Measurements from ENCODE around the gene HDAC4.

Gene HDAC4

DNA sequence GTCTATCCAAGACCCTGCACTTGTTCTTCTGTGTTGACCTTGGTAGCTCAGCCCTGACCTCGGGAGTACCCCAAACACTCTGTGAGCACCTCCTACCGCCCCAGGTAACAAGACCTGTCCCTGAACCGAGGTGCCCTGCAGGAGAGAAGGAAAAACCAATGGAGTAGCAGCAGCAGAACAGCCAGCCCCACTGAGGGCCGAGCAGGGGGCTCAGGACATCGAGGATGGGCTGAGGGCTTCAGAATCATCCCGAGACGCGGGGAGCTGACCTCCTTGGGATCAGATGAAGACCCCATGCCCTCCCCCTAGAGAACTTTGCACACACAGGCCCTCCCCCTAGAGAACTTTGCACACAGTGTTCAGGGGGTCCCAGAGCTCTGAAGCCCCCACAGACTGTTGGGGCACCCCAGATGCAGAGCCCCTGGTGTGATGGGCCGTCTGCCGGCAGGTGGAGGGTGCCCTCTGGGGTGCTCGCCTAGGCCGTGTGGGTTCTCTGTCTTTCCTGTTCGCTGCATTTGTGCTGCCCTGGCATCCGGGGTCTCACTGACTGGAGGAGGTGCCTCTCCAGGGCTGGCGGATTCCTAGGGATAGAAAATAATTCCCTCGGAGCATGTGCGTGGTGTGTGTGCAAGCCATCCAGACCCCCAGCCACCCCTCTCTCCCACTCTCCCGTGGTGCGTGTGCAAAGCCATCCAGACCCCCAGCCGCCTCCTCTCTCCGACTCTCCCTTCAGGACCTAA is 363.8 kb downstream of the HDAC4 start:
- no peak for DNase-seq (ENCODE audit: extremely low spot score)
- ChIA-PET CTCF (no interaction called here), POLR2A (no interaction called here)
- TF ChIP-seq FOXA1 (IDR thresholded peaks at IDR 0.05) (no peak), BHLHE40 (IDR thresholded peaks at IDR 0.05; ENCODE audit: borderline replicate concordance) (no peak), ARNT (IDR thresholded peaks at IDR 0.05) (no peak), CTBP1 (IDR thresholded peaks at IDR 0.05; ENCODE audit: borderline replicate concordance) (no peak), L3MBTL2 (conservative IDR thresholded peaks at IDR 0.05) (no peak), SP1 (IDR thresholded peaks at IDR 0.05) (no peak), TARDBP (IDR thresholded peaks at IDR 0.05) (no peak), ZNF384 (IDR thresholded peaks at IDR 0.05) (no peak), NFRKB (IDR thresholded peaks at IDR 0.05) (no peak), HDGF (IDR thresholded peaks at IDR 0.05; ENCODE audit: borderline replicate concordance) (no peak), ELF4 (IDR thresholded peaks at IDR 0.05) (no peak), LEF1 (IDR thresholded peaks at IDR 0.05; ENCODE audit: borderline replicate concordance) (no peak), FOXM1 (IDR thresholded peaks at IDR 0.05; ENCODE audit: borderline replicate concordance) (no peak), FOXK2 (IDR thresholded peaks at IDR 0.05) (no peak)
- TF ChIP-seq, protein P1, sequence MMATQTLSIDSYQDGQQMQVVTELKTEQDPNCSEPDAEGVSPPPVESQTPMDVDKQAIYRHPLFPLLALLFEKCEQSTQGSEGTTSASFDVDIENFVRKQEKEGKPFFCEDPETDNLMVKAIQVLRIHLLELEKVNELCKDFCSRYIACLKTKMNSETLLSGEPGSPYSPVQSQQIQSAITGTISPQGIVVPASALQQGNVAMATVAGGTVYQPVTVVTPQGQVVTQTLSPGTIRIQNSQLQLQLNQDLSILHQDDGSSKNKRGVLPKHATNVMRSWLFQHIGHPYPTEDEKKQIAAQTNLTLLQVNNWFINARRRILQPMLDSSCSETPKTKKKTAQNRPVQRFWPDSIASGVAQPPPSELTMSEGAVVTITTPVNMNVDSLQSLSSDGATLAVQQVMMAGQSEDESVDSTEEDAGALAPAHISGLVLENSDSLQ (IDR thresholded peaks at IDR 0.05) = no peak

- TF ChIP-seq HDGF (IDR thresholded peaks at IDR 0.05; ENCODE audit: borderline replicate concordance) = no peak
- no peak for TF ChIP-seq LEF1 (IDR thresholded peaks at IDR 0.05; ENCODE audit: borderline replicate concordance)
- no peak for TF ChIP-seq L3MBTL2 (conservative IDR thresholded peaks at IDR 0.05)
- no peak for TF ChIP-seq TARDBP (IDR thresholded peaks at IDR 0.05)
- TF ChIP-seq NFRKB (IDR thresholded peaks at IDR 0.05) = no peak
- TF ChIP-seq BHLHE40 (IDR thresholded peaks at IDR 0.05; ENCODE audit: borderline replicate concordance) = no peak
- TF ChIP-seq FOXM1 (IDR thresholded peaks at IDR 0.05; ENCODE audit: borderline replicate concordance) = no peak
- TF ChIP-seq SUZ12 (IDR thresholded peaks at IDR 0.05) = no peak
- no peak for TF ChIP-seq FOXK2 (IDR thresholded peaks at IDR 0.05)
- no peak for TF ChIP-seq ARNT (IDR thresholded peaks at IDR 0.05)
- CTCF ChIA-PET = no interaction called here
- no peak for DNase-seq (ENCODE audit: extremely low spot score)
- POLR2A ChIA-PET = no interaction called here
These were observed 364.7 kb downstream of the HDAC4 start for GRCh38 chr2:239035997-239036731.

- ChIA-PET CTCF (no interaction called here), POLR2A (no interaction called here)
- DNase-seq (ENCODE audit: extremely low spot score) = peak; percentile 83
- TF ChIP-seq ZNF384 (IDR thresholded peaks at IDR 0.05) = no peak
- TF ChIP-seq FOXA1 (IDR thresholded peaks at IDR 0.05) = no peak
These were observed 365.4 kb downstream of the HDAC4 start for GRCh38 chr2:239035361-239035814.

GRCh38 chr2:239034561-239035341 is 366.1 kb downstream of the HDAC4 start:
- POLR2A ChIA-PET = no interaction called here
- CTCF ChIA-PET = no interaction called here
- no peak for DNase-seq (ENCODE audit: extremely low spot score)
- TF ChIP-seq FOXM1 (IDR thresholded peaks at IDR 0.05; ENCODE audit: borderline replicate concordance) (no peak), NFRKB (IDR thresholded peaks at IDR 0.05) (no peak), FOXK2 (IDR thresholded peaks at IDR 0.05) (no peak), BHLHE40 (IDR thresholded peaks at IDR 0.05; ENCODE audit: borderline replicate concordance) (no peak), ARNT (IDR thresholded peaks at IDR 0.05) (no peak), SUZ12 (IDR thresholded peaks at IDR 0.05) (no peak), CTBP1 (IDR thresholded peaks at IDR 0.05; ENCODE audit: borderline replicate concordance) (no peak), L3MBTL2 (conservative IDR thresholded peaks at IDR 0.05) (no peak)
- TF ChIP-seq, protein P1 (IDR thresholded peaks at IDR 0.05) = no peak

DNA sequence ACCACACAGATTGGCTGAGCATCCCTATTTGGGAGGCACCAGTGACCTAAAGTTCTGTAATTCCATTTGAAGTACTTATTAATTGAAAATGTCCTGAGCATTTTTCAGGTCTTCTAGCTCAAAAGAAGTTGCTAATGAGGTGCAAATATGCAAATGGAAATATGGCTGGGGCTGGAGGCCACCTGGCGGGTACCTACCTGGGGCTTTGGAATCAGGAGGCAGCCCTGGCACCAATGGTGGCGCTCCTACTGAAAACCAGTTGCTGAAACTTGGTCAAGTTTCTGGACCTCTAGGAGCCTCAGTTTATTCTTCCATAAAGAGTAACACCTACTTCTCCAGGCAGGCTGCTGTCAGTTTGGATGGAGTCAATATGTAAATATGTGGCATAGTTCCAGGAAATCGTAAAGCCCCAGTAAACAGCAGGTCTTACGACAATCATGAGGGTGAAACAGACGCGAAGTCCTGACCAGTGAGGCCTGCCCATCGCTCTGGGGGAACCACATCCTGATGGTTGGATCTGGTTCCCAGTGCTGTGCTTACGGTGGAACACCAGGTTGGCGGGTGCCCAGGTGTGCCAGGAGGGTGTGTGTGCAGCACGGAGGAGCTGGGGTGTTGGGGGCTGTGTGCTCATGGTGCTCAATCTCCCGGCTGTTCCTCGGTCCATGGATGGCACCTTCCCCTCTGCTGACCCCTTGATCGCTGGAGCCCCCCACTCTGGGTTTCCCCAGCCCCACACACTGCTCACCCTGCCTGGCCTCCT is 366.8 kb downstream of the HDAC4 start:
- DNase-seq (ENCODE audit: extremely low spot score) = no peak
- ChIA-PET POLR2A (no interaction called here), CTCF (no interaction called here)
- no peak for TF ChIP-seq LEF1 (IDR thresholded peaks at IDR 0.05; ENCODE audit: borderline replicate concordance)
- no peak for TF ChIP-seq FOXM1 (IDR thresholded peaks at IDR 0.05; ENCODE audit: borderline replicate concordance)
- no peak for TF ChIP-seq BHLHE40 (IDR thresholded peaks at IDR 0.05; ENCODE audit: borderline replicate concordance)
- no peak for TF ChIP-seq ARNT (IDR thresholded peaks at IDR 0.05)
- TF ChIP-seq L3MBTL2 (conservative IDR thresholded peaks at IDR 0.05) = no peak
- no peak for TF ChIP-seq ELF4 (IDR thresholded peaks at IDR 0.05)
- TF ChIP-seq CTBP1 (IDR thresholded peaks at IDR 0.05; ENCODE audit: borderline replicate concordance) = no peak
- no peak for TF ChIP-seq ZNF384 (IDR thresholded peaks at IDR 0.05)
- TF ChIP-seq FOXA1 (IDR thresholded peaks at IDR 0.05) = no peak
- no peak for TF ChIP-seq SUZ12 (IDR thresholded peaks at IDR 0.05)
- TF ChIP-seq NFRKB (IDR thresholded peaks at IDR 0.05) = no peak
- no peak for TF ChIP-seq SP1 (IDR thresholded peaks at IDR 0.05)
- TF ChIP-seq HDGF (IDR thresholded peaks at IDR 0.05; ENCODE audit: borderline replicate concordance) = no peak
- TF ChIP-seq, protein P1 (IDR thresholded peaks at IDR 0.05) = no peak
- TF ChIP-seq TARDBP (IDR thresholded peaks at IDR 0.05) = no peak
- no peak for TF ChIP-seq FOXK2 (IDR thresholded peaks at IDR 0.05)

Data from HEK293T (cell line).